HCEC 1CT (cell line): ENCODE measurements around the gene HOXB4.

Source experiments
- DNase-seq: peaks from one replicate; pipeline ENCODE4 v3.0.0-alpha.2; 2017

Gene HOXB4

GRCh38 chr17:48555258-48556228 is 22.6 kb downstream of the HOXB4 start:
- DNase-seq: peak; percentile 94

GRCh38 chr17:48554412-48555257 is 23.5 kb downstream of the HOXB4 start:
- DNase-seq: peak; percentile 26

GRCh38 chr17:48553826-48554225 is 24.3 kb downstream of the HOXB4 start:
- DNase-seq: no peak

DNA sequence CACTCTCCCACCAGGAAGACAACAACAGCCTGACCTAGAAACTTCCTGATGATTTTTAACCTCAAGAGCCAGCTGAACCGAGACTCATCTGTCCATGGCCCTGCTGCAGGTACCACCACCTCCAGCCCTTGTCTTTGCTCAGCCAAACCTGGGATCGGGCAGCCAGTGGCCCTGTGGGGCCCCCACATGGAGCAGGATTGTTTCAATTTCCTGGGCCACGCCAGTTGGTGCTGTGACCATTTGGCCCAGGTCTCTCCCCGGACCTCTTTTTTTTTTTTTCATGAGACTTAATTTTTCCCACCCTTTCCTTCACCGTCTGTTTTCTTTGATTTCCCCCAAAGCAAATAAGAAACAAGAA is 25.0 kb downstream of the HOXB4 start:
- no peak for DNase-seq

- DNase-seq: no peak
Observed at GRCh38 chr17:48552466-48553189, 25.5 kb downstream of the HOXB4 start.

DNA sequence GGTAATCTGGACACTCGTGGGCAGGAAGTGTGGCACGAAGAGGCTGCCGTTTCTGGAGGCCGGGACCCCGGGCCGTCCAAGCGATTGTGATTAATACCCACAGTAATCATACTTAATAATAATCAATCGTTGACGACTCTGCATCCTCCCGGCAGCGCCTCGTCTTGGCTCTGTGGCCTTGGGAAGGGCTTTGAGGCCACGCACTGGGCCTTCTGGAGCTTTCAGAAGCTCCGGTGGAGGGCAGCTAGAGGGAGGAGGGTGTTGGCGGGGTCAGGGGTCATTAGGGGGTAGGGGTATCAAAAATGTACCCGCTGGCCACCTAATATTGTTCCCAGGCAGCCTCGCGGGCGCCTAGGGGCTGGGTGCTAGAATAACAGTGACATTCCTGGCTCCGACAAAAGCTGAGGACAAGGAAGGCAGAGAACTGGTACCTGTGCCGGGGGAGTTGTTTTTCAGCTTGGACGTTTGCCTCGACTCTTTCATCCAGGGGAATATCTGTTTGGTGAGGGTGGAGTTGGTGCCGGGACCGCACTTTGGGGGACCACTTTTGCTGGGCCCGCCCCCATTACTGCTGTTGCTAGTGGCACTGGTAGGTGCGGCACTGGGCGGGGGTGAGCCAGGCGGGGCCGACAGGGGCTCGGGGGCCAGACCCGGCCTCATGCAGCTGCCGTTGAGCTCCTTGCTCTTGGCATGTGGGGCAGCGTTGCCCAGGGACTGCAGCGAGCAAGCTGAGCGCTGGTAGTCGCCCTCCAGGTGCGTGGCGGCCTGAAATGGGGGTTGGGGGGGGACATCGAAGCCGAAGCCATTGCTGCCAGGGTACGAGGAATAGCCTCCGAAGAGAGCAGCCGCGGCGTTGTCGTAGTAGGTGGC is 26.3 kb downstream of the HOXB4 start:
- DNase-seq: no peak

- DNase-seq: no peak
Observed at GRCh38 chr17:48551214-48551555, 27.0 kb downstream of the HOXB4 start.

DNA sequence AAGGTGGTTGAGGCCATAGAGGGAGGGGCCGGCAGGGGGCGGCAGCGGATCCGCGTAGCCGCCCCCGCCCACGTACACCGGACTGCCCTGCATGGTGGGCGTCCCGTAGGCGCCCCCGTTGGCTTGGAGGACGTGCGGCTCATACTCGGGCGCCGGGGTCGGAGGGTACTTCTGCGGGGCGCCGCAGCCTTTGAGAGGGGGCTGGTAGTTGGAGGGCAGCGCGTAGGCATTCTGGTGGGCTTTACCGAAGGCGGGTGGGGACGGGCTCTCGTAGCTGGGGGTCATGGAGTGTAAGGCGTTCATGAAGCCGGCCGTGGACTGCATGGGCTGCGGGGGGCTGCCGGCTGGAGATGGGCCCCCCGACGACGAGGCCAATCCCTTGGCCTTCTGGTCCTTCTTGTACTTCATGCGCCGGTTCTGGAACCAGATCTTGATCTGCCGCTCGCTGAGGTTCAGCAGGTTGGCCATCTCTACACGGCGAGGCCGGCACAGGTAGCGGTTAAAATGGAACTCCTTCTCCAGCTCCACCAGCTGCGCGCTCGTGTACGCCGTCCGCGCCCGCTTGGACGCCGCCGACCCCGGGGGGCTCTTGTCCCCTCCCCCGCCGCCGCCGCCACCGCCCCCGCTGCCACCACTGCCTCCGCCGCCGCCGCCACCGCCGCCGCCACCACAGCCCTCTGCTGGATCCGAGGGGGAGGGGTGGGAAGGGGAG is 27.5 kb downstream of the HOXB4 start:
- DNase-seq: no peak

DNA sequence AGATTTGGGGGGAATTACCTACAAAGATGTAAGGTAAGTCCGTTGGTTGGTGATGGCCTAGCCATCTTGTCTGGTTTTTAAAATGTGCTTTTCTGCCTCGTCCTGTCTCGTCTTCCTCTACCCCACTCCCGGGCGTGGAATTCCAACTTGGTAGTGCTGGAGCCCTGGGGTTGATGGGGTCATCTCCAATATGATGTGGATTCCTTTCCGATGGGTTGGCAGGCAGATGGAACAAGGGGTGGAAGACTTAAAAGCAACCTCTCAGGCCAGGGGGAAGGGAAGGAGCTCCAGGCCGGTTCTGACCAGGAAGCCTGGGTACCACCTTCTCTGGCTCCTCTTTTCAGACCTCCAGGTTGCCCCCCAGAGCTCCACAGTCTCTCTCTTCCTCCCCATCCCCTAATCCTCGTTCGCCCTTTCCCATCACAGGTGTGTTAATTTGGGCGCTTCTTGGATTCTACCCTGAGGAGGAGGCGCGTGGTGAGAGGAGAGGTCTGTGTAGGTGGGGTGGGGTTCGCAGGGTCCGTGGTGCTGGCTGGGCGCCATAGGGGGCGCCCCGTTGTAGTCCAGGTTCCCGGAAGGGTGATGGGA is 28.1 kb downstream of the HOXB4 start:
- DNase-seq: peak; percentile 67

- no peak for DNase-seq
Observed at GRCh38 chr17:48549281-48549630, 28.9 kb downstream of the HOXB4 start.

GRCh38 chr17:48548523-48549280 is 29.4 kb downstream of the HOXB4 start:
- DNase-seq: no peak

DNA sequence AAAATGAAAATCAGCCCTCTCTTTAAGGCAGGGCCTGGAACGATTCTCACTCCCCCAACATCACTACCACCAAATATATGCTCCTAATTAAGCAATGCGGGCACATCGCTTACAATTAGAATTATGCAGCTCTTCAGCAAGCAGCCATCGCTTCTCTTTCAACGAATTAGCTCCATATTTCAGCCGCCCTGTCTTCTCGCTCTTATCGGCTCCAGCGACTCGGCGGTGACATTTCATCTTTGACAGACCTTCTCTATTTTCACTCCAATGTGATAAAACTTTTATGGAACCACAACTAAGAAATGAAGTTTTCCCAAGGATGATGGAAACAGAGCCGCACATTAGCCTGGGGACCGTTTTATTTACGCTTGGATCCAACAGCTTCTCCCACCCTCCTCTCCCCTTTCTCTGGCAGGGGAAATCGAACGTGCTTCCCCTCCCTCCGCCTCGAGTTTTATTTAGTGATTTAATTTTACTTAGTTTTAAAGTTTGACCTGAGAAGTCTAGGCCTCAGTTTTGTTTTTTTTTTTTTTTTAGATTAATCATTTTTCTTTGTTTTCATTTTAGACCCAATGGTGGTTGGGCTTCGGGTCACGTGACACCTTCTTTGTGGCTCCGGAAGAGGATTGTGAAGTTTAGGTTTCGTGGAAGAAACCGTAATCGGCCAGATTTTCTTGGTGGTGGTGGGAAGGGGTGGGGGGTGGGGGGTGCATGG is 30.2 kb downstream of the HOXB4 start:
- peak; percentile 76 for DNase-seq

GRCh38 chr17:48546924-48547807 is 31.0 kb downstream of the HOXB4 start:
- peak; percentile 41 for DNase-seq

DNA sequence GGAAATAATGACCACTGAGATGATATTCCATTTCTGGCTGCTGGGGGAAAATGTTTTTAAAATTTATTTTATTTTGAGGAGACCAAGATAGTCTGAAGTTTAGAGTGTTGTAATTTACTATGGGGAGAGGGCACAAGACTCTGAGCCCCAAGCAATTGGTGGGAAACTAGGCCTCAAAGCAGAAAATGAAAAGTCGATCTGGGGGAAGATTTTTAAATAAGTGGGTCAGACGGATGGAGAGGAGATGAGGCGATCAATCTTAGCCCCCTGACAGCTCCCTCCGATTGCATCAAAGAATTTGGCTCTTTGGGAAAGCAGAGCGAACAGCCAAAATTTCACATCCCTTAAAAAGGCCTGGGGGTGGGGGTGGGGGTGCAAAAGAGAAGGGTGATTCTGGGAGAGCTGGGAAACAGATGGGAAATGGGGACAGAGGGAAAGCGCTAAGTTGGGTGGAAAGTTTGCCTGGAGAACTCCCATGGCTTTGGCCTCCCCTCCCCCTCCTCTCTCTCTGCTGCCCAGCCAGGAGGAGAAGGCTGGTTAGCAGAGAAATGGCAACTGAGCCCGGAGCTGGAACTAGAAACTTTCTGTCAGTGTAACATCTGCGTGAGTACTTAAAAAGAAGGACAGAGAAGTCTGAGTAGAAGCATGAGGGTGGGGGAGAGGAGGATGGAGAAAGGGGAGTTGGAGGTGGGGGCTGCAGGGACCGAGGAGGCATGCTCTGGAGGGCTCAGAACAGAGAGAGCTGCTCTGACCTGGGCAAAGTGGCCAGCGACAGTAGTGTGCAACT is 31.8 kb downstream of the HOXB4 start:
- DNase-seq: peak; percentile 80

DNA sequence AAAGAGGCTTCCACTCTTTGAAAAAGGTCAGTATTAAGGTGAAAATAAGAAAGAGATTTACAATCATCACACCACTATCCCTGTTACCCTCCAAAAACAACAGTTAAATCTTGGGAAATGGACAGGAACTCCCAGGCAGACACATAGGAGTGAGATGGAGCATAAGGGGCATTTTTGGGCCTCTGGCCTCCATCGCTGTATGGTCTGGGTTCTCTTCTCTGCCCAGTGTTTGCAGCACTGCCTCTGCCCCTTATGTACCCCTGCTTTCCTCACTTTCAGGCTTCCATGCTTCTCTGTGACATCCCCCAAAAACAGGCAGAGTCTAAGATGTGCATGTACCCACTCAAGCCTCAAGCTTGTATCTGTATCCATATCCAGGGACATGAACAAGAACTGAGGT is 32.6 kb downstream of the HOXB4 start:
- DNase-seq: no peak

DNA sequence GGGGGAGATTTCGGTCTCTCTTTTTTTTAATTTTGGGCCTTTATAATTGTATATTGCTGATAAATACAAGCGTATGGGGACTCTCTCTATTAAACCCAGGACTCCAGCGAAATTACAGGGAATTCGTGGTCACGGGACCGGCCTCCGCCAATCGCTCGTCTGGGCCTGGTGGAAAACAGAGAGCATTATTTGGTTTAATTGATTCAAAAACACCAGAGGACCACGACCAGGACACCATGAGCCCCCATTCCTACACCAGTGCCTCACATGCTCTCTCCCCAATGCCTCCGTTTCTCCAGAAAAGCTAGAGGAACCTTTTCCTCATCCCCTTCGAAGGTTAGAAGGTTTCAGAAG is 33.2 kb downstream of the HOXB4 start, which contains the start of gene HOXB2:
TSS of gene HOXB2 (minus strand) at position 88 of the 354 bp plus-strand sequence. CDS start 198 bp downstream, outside the sequence.
- peak; percentile 71 for DNase-seq

DNA sequence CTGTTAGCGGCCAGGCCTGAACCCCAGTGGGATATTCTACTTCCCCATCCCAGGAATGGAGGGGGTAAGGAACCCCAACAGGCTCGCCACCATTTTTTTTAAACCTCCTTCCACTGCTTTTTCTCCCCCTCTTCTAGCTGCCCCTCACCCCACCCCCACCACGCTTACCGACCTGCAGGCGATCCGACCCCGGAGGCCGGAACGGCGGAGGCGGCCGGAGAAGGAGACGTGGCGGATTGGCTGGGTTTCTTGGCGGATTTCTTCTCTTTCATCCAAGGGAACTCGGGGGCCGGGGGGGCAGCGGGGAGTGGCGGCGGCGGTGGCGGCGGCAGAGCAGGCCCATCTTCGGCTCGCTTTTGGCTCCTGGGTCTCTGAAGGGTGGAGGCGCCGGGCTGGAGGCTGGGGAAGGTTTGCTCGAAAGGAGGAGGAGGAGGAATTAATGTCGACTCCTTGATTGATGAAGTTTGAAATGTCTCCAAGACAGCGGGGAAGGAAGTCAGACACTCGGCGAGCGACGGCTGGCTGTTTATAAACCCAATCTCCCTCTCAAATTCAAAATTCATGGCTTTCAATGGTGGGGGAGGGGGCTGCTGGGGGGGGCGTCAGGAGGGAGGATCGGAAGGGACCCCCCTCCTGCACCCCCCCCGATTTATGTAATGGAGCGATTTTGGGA is 33.7 kb downstream of the HOXB4 start:
- peak; percentile 81 for DNase-seq
